A549 (cell line): ENCODE data around the gene ARSK.

ENCODE experiments used
- CTCF ChIP-seq: fragments of >200 bp; sonication (Bioruptor Twin); formaldehyde crosslinking; IDR thresholded peaks from 3 replicates; pipeline ENCODE4 v1.5.1; 2016
- MAX ChIP-seq: IDR thresholded peaks from 2 replicates; pipeline ENCODE4 v1.6.1; 2012
- PBX3 ChIP-seq: IDR thresholded peaks from 2 replicates; pipeline ENCODE4 v1.6.1; 2012
- SMC3 ChIP-seq: fragments of >200 bp; sonication (Bioruptor Twin); formaldehyde crosslinking; IDR thresholded peaks from 3 replicates; pipeline ENCODE4 v1.6.1; 2018; ENCODE audit warnings: inconsistent platforms
- USF2 ChIP-seq: fragments of 450-650 bp; IDR thresholded peaks from 2 replicates; pipeline ENCODE4 v1.6.1; 2014; ENCODE audit warnings: antibody characterized with exemption
- ZNF302 ChIP-seq: fragments of 250-450 bp; sonication (Bioruptor Pico); IDR thresholded peaks from 2 replicates; pipeline ENCODE4 v1.9.0; 2021; ENCODE audit warnings: inconsistent platforms, mild to moderate bottlenecking, moderate library complexity

- TF ChIP-seq ZNF302 (CRISPR knock-in tag) (no peak), CTCF (no peak), SMC3 (no peak), USF2 (no peak), PBX3 (no peak), MAX (no peak)
Measured at GRCh38 chr5:95638632-95639031, 83.7 kb downstream of the ARSK start.
